Central memory CD4-positive, alpha-beta T cell (primary cell): ENCODE data around the gene PPARG.

Source experiments
- DNase-seq: peaks from one replicate; pipeline ENCODE4 v3.0.0; 2022

PPARG gene

DNA sequence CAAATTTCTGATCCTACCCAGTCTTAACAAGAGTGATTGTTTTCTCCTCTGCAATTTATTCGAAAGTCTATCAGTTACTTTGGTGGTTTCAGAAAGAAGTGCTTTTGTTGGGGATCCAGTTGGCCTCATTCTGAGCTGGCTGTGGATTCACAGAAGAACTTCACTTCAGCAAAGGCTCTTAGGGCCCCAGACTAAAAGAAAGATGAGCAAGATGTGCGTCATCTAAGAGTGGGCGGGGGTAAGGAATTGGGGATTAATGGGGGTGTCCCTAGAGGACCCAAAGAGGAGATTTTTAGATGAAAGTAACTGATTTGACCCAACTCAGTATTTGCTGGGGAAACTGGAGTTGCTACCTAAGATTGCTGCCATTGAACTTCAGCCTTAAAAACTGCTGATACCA, 131.5 kb downstream of the PPARG start:
- DNase-seq: no peak

DNA sequence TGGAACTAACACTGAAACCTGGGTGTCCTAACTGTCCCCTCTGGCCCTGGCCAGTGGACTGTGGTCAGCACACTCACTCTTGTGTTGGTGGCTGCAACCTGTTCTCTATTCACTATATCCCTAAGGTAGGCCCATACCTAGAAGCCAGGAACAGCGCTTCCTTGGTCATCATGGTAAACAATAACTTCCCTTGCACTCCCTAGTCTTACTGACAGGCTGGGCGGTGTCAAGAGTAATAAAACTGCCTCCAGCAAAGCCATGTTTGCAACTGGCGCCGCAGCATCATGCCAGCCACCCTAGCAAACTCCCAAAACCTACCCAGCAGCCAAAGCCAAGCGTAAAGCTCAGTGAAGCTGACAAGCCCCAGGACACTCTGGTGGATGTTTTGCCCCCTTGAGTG, 132.3 kb downstream of the PPARG start:
- no peak for DNase-seq

DNA sequence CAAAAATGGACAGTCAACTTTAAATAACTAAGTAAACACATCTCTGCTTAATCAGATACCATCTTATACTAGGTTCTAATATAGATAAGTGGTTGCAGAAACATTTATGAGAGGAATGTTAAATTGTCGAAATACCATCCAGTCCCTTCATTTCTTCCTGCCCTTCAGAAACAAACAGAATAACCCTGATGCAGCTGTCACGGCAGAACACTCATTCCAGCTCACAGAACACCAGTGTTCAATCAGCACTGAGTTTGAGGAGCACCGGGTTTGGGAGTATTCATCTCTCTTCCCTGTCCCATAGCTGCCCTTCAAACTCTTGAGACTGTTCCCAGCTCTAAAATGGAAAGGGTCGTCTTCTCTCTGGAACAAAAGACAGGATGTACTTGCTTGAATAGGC, 134.3 kb downstream of the PPARG start:
- no peak for DNase-seq

DNA sequence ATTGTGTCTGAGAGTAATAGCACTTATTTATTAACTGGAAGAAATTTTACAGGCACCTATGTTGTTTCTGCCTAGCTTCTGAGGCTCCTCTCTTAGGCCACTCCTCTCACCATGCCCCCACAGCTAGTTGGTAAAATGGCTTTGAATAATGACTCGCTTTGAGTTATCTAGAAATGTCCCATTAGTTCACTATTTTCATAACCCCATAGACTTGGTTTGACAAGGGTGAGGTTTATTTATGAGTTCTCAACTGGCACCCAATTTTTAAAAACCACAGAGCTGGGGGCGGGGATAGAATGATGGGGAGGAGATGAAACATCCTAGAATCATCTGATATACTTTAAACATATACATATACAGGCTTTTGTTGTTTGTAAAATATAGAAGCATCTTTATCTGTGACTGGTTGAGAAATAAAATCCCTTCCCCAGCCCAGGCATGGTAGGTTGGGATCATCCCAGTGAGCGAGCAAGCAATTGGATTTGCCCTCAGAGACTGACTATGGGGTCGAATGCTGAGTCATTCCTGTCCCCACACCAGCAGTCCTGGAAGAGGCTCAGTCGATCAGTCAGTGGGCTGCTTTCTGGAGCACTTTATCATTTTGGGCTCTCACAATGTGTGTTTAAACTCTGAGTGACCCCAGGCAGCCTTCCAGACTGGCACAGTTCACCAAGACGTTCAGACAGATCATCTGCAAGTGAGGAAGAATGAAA, 135.2 kb downstream of the PPARG start:
- no peak for DNase-seq

DNA sequence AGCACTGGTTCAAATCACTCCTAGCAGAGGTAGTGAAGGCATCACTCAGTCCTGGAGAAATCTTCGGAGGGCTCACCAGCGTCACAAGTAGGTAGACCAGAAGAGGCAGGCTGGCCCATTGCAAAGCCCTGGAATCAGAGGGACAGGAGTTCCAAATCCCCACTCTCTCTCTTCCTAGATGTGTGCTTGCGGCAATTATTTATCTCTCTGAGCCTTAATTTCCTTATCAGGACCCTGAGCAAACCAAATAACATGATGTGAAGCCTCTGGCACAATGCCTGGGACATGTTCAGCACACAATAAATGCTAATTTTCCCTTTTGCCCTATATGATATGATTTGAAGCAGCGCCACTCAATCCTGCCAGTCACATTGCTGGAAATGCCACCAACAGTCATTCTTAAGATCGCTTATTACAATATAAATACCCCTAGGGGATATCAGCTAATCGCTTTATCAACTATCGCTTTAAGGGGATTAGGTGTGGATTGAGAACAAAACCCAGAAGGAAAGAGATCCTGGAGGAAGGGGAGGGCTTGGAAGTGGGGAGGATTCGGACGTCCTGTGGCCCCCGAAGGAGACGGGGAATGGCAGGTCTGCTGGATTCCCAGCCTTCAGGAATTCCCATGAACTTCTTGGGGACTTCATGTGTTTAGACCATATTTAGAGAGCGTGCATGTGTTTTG, 135.9 kb downstream of the PPARG start:
- no peak for DNase-seq

DNA sequence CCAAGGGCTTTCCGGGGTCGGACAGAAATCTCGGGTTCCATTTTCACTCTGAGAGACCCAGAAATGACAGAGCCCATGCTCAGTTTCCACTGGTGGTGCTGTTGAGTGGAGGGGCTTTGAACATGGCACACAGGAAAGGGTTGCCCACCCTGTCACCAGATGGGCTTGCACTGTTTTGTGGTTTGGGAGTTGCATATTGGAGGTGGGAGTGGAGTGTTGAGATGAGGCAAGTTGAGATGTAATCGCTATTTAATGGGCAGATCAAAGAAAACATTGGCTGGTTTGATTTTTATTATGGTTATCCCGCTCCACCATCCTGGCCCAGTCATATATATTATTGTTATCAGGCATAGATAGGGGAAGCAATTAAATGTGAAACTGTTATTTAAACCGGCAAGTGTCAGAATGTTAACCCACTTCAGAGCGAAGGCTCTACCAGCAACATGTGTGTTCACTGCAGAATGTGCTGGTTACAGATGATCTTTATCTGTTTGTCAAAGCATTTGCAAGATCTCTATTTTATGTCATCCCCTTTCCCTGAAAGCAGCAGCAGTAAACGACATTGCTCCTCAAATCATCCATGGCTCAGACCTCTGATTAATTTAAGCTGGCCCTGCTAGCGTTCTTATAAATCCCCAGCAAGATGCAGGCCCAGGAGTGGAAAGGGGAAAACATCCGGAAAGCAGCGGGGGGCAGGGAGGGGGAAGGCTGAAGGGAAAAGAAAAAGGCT, 137.1 kb downstream of the PPARG start:
- DNase-seq: no peak

DNA sequence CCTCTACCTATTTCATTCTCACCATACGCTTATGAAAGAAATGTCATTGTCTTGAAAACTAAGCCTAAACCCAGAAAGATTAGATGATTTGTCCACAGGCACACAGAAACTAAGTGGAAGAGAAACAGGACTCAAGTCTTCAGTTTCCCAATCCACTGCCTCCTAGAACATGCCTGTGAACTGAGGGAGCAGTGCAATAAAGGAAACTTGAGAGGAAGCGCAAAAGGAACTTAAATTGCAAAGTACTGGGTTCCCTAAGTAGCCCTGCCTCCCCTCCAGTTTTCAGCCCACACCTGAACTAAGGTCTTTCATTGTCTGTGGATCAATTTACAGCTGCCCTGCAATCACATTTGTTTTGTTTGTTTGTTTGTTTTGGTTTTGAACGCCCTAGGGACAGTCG, 138.7 kb downstream of the PPARG start:
- DNase-seq: no peak

DNA sequence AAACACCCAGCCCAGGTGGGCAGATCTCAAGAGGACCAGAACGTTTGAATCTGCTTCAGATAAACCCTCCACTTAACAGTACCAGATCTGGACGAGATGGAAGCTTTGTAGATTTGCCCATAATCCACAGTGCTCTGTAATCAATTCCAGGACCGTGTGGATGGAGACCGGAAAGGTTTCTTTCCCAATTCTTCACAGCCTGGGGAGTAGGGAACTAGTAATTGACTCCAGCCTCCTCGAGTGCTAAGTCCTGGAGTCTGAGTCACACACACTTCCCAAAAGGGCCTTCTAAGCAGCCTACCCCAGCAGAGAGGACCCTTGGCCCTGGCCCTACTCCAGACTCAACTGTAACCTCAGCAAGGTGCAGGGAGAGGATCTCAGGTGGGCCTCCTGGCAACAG, 139.3 kb downstream of the PPARG start:
- no peak for DNase-seq

DNA sequence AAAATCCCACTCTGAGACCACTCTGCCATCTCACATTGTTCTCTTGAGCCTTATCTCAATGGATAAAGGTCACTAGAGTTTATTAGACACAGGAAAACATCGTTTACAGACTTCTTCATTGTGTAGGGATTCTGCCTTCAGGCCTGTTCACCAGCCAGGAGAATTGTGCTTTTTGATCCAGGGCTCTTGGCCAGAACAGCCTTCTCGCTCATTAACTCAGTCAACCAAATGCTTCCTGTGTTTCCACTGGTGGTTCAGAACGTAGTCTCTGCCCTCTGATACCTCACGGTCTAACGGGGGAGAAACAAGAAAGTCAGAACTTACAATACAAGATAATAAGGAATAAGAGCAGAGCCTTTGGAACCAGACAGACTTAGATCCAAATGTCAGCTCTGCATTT, 141.2 kb downstream of the PPARG start:
- no peak for DNase-seq

DNA sequence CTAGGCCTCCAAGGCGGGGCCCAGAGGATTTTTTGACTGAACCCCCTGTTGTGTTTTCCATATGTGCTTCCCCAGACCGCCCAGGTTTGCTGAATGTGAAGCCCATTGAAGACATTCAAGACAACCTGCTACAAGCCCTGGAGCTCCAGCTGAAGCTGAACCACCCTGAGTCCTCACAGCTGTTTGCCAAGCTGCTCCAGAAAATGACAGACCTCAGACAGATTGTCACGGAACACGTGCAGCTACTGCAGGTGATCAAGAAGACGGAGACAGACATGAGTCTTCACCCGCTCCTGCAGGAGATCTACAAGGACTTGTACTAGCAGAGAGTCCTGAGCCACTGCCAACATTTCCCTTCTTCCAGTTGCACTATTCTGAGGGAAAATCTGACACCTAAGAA, 145.0 kb downstream of the PPARG start:
- DNase-seq: no peak

DNA sequence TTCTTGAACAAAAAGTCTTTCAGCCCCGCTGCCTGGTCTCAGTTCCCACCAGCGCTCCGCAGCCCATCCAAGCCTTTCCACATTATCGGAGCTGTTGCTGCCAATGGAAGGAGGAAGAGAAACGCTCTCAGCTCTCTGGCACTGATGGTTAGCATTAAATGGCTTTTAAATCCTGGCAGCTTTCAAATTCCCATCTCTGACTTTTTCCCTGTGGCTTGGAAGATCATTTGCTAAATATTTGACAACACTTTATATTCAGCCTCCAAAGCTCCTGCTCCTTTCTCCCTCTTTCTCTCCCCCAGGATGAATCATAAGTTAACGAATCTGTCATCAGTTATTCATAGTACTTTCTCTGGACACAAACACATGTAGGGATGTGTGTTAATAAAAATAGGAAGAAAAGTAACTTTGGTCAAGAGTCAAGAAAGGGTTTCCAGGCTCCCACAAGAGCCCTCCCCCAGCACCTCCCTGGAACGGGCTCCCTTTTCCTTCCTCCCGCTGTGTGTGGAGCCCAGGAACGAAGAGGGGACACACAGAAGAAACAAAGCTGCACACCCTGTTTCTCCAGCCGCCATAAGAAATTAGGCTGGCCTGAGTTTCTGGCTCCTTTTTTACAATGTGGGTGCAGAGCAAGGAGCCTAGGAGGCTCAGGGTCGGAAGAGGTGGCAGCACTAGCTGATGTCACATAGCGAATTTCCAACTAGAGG, 147.8 kb downstream of the PPARG start:
- no peak for DNase-seq

DNA sequence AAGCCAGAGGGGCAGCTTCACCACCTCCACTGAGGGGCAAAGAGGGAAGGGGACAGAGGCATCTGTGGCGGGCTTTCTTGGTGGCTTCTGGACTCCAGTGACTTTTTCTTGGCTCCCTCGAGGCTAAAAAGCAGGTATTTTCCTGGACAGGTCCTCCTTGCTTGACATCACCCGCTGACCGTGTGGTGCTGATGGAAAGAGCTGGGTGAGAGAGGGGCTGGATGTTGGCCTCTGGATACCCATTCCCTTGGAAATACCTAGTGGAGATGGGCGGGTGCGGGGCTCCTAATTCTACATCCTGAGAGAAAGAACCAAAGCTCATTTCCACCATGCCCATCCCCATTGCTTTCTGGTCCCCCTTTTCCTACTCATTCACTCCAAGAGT, 148.3 kb downstream of the PPARG start:
- DNase-seq: no peak

DNA sequence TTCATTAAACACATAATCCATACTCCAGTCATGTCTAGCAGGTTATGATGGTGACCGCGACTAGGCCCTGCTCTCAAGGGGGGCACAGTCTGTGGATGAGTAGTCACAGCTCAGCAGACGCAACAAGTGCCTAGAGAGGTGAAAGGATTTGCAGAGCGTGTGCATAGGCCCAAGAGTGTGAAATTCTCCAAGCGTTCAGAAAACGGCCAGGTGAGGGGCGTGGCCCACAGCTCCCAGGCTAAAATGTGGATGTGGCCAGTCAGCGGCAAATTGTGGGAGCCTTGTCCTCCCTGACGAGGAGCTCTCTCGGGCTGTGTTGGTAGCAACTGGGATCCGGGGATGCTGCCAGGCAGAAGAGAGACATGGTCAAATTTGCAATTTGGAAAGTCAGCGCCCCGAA, 149.0 kb downstream of the PPARG start:
- DNase-seq: no peak

DNA sequence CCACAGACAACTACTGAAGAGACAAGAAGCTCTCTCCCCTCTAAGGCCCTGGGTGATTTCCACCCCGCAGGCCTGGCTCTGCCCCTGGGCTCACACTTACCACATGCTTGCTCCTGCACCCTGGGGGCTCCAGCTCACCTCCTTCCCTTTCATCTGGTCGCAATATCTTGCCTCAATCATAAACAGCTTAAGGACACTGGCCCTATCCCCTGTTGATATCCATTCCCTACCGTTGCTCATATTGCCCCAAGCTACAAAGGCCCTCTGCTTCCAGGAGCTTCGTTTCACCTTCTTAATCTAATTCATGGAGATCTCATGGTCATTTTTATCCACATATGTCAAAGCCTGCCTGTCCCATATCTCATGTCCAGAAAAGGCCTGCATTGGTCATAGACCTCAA, 149.4 kb downstream of the PPARG start:
- DNase-seq: no peak

DNA sequence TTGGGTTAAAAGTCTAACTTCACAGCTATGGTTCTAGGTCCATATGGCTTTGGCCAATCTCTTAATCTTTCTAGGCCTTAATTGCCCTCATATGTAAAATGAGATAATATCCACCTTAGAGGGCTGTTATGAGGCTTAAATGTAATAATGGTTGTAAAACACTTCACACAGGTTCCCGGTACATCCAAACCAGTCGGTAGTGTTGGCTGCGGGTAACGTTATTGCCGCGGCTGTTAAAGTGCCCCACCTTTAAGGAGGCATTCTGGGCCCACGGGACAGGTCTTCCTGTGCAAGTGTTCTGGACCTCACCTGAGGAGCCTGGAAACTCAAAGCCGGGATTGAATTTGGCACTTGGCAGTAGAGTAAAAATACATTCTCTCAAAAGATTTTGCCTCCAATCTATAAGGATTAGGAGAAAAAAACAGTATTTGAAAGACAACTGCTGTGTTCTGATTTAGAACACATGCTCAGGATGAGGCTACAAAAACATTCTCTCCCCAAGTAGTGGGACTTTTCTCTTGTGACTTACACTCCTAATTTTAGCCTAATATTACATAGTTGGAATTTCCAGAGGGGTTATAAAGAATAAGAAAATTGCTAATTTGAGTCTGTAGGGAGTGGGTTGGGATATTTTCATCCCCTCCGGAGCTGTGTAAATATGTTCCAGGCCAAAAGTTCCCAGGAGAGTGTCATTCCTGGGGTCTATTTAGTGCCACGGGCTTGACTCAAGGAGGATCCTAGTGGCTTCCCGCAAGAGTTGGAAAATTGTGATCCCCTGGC, 150.5 kb downstream of the PPARG start:
- DNase-seq: no peak

DNA sequence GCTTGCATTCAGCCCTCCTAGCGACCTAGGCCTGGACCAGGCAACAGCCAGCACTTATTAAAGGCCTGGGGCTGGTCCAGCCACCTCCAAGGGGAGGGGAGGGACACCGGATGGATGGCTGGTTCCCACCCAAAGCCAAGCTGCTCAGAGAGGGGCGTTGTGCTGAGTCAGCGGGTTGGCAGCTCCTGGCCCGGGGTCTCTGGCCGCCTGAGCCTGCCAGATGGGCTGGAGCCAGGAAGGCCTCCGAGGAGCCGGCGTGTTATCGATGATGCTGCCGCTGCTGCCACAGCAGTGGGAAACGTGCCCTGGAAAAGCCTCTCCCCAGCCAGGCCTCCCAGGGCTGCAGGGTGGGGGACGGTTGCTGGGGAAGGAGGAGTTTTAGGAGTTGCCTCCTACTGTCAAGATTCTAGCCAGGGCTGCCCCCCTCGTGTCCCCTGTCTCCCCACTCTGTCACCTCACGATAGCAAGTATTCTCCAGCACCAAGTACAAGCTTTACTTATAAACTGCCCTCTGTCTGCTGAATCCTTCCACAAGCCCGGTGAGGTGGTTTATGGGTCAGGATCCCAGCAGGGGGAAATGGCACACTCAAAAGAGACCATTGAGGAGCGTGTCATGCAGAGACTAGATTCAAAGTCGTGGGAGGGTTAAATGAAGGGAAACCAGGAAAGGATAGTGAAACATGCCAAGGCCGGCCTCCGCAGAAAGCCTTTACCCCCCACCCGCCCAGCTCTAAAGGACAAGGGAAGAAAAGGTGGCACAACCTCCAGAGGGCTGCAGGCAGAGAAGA, 152.3 kb downstream of the PPARG start:
- no peak for DNase-seq

DNA sequence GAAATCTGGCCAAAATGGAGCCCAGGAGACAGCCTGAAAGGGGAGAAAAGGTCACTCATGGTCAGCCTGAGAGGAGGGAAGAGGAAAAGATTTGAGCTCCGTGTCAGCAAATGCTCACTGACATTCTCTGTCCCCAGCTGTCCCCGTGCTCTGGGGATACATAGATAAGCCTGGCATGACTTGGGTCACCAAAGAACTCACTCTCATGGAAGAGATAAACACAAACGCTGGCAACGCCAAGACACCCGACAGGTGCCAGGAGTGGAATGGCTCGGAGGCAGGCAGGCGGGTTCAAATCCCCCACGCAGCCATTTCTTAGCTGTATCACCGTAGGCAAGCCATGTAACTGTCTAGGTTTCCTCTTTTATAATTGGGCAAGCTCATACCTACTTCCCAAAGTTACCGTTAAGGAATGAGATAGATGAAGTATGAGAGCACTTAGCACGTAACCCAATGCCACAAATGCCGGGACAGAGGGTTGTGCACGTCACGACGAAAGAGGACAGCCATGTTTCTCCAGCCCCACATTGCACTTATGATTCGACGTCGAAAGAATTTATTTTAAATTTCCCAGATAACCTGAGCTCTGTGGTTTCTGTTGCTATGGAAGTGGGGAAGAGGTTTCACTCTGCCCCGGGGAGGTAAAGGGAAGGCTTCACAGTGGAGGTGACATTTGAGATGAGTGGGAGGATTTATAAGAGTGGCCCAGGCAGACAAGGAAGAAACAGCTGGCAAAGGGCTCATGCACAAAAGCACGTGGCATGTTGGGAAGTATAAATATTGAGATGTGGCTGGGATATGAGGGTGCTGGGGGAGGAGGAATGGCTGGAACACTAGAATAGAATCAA, 154.0 kb downstream of the PPARG start:
- no peak for DNase-seq

DNA sequence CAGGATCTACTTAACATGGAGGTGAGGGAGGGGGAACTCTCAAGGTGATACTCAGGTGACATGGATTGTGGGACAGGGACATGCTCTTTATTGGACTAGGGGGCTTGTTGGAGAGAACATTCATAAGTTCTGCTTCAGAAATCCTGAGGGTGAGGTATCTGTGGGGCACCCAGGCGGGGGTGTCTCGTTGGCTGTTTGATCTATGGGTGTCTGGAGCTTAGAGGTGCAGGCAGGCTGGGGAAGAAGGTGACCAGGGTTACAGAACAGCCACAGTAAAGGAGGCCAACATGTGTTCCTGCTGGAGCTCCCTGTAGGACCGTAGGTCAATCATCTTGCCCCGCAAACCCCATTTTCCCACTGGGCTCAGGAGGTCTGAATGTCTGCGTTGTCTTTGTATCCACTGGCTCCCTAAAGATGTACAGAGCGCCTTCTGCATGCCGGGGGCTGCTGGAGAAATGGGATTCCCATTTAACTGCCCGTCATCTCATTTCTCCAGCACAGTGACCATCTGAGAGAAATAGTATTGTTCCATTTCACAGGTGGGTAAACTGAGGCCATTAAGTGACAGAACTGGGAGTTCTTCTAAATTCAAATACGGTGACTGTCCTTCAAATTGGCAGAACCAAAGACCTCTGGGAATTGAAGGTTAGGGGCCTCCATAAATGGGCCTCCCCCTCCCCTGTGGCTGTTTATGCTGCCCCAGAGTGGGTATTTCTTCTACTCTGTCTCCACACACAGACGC, 155.1 kb downstream of the PPARG start:
- no peak for DNase-seq

DNA sequence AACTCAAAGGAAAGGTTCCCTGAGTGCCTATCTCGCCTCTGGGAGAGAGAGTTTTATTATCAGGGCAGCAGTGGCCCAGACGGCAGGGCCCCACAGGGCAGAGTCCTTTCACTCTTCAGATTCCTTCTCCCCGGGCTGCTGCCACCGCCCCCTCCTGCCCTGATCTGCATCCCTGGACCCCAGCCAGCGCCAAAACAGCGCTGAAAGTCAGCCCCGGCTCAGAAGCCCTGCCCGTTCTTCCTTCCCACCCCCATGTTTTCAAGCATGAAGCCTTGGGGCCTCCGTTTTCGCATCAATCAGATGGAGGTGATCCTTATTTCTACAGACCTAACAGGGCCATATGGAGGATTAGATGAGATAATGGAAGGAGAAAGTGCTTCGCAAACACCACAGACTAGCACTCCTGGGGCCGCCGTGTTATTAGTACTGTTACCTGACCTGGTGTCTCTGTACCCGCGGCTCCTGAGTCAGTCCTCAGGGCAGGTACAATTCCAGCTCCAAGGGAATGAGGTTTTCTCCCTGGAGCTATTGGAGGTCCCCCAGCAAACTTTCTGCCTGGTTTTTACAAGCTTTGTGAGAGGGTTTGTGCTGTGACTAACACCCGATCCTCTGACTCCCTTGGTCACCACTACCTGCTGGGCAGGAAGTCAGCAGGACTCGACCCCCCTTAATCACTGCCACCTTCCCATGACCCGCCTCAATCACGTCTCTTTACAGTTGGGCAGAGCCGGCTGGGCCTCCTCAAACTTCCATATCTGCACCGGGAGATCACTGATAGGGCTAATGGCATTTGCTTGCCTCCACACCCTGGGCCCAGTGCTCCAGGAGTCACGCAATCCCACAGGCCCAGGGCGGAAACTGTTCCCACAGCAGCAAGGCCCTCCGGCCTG, 156.0 kb downstream of the PPARG start:
- no peak for DNase-seq
